ENCODE results near the gene STK38. TPM values are rescaled to one million over a fixed set of nuclear protein-coding genes. Genes with fewer than 3 reads are reported as not detected.

STK38 gene
- total RNA-seq, 4 donors from 2014 or later = 20.5 to 51.0 (median 40.6) TPM

DNA sequence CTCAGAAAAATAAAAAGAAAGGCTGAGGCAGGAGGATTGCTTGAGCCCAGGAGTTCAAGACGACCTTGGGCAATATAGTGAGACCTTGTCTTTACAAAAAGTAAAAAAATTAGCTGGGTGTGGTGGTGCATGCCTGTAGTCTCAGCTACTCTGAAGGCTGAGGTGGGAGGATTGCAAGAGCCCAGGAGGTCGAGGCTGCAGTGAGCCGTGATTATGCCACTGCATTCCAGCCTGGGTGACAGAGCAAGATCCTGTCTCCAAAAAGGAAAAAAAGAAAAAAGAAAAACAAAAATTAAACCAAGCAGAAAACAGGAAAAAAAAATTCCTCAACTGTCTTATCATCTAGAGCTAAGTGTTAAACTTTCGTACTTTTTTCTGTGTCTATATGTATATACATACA, 34.4 kb upstream of the STK38 start:
- 69 to 81% methylated on average over 2 to 4 of the region's 4 CpGs for WGBS, 2 donors (ENCODE audit: low coverage in 1 of 2)
- H3K4me3 ChIP-seq = no peak overlapping the region
- peaks cover 0 to 39% (median 11%) of the 10 kb centered on the region in 3 donors for H3K4me1 ChIP-seq
- H3K9me3 ChIP-seq = no peaks in the 10 kb centered on the region
- ATAC-seq = no peak
- H3K27ac ChIP-seq = peak overlapping the region in 1 of 4 donors; percentile 84
- no peaks in the 10 kb centered on the region for H3K36me3 ChIP-seq
- TF ChIP-seq, protein P1, sequence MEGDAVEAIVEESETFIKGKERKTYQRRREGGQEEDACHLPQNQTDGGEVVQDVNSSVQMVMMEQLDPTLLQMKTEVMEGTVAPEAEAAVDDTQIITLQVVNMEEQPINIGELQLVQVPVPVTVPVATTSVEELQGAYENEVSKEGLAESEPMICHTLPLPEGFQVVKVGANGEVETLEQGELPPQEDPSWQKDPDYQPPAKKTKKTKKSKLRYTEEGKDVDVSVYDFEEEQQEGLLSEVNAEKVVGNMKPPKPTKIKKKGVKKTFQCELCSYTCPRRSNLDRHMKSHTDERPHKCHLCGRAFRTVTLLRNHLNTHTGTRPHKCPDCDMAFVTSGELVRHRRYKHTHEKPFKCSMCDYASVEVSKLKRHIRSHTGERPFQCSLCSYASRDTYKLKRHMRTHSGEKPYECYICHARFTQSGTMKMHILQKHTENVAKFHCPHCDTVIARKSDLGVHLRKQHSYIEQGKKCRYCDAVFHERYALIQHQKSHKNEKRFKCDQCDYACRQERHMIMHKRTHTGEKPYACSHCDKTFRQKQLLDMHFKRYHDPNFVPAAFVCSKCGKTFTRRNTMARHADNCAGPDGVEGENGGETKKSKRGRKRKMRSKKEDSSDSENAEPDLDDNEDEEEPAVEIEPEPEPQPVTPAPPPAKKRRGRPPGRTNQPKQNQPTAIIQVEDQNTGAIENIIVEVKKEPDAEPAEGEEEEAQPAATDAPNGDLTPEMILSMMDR (IDR thresholded peaks at IDR 0.05) = no peak
- TF ChIP-seq POLR2A (IDR thresholded peaks at IDR 0.05) = no peak
- no peak for TF ChIP-seq POLR2AphosphoS5 (IDR thresholded peaks at IDR 0.05)
- no peak for TF ChIP-seq EP300 (IDR thresholded peaks at IDR 0.05)
- no peaks in the 10 kb centered on the region for H3K27me3 ChIP-seq

DNA sequence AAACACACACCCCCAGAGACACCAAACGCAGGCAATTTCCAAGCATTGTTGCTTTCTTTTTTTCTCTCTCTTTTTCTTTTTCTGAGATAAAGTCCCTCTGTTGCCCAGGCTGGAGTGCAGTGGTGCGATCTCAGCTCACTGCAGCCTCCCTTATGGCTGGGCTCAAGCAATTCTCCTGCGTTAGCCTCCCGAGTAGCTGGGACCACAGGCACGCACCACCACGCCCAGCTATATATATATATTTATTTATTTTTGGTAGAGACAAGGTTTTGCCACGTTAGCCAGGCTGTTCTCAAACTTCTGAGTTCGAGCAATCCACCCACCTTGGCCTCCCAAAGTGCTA, 32.9 kb upstream of the STK38 start:
- TF ChIP-seq, protein P1 (IDR thresholded peaks at IDR 0.05) = no peak
- TF ChIP-seq EP300 (IDR thresholded peaks at IDR 0.05) = no peak
- TF ChIP-seq POLR2AphosphoS5 (IDR thresholded peaks at IDR 0.05) = no peak
- no peak for TF ChIP-seq POLR2A (IDR thresholded peaks at IDR 0.05)
- Histone ChIP-seq H3K36me3 (no peaks in the 10 kb centered on the region), H3K4me3 (peak overlapping the region in 1 of 2 donors; percentile 12), H3K4me1 (peaks cover 0 to 39% (median 11%) of the 10 kb centered on the region in 3 donors), H3K9me3 (no peaks in the 10 kb centered on the region), H3K27ac (peak overlapping the region; percentile 73 to 85 (median 84)), H3K27me3 (no peaks in the 10 kb centered on the region)
- no peak for ATAC-seq
- WGBS, 2 donors (ENCODE audit: low coverage in 1 of 2) = 74% methylated on average over 8 of the region's 8 CpGs; no CpG with 5 or more reads in 1 of the 2 donors

DNA sequence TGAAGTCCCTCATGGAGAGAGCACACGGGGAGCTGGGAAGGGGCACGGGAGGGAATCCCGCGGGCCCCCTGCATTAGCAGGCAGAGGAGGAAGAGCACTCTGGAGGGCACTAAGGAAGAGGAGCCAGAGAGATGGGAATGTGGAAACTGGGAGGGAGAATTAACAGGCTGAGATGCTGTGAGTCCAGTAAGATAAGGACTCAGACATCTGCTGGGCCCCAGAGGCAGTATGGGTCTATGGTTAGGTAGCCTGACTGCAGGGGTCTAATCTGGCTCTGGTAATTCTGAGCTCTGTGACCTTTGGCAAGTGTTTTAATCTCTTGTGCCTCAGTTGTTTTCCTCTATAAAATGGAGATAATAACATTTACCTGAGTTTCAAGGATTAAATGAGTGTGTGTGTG, 31.2 kb upstream of the STK38 start:
- 88 to 91% methylated on average over 4 of the region's 4 CpGs for WGBS, 2 donors (ENCODE audit: low coverage in 1 of 2)
- Histone ChIP-seq H3K27ac (peak overlapping the region; percentile 72 to 85 (median 78)), H3K27me3 (no peaks in the 10 kb centered on the region), H3K36me3 (no peaks in the 10 kb centered on the region), H3K9me3 (no peaks in the 10 kb centered on the region), H3K4me1 (peaks cover 0 to 39% (median 11%) of the 10 kb centered on the region in 3 donors), H3K4me3 (no peak overlapping the region)
- TF ChIP-seq, protein P1 (IDR thresholded peaks at IDR 0.05) = no peak
- TF ChIP-seq EP300 (IDR thresholded peaks at IDR 0.05) = no peak
- TF ChIP-seq POLR2A (IDR thresholded peaks at IDR 0.05) = no peak
- TF ChIP-seq POLR2AphosphoS5 (IDR thresholded peaks at IDR 0.05) = no peak
- no peak for ATAC-seq

DNA sequence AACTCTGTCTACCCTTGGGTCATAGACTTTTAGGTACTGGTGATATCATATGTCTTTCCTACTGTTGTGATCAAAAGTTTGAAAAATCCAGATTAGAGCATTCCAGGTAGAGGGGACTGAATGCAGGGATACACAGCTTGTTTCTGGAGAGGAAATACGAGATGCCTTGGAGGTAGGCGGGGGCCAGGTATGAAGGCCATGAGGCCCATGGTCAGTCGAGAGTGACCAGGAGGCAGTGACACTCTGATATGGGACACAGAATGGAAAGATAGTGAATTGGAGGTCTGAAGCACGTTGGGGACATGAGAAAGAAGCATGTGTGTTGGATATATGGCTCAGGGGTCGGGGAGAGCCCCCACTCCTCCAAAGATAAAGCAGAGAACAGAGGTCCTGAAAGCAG, 30.8 kb upstream of the STK38 start:
- no peaks in the 10 kb centered on the region for H3K27me3 ChIP-seq
- no peaks in the 10 kb centered on the region for H3K9me3 ChIP-seq
- H3K4me1 ChIP-seq = peaks cover 0 to 39% (median 11%) of the 10 kb centered on the region in 3 donors
- peak overlapping the region; percentile 72 to 85 (median 78) for H3K27ac ChIP-seq
- no peaks in the 10 kb centered on the region for H3K36me3 ChIP-seq
- ATAC-seq = no peak
- 81 to 94% methylated on average over 4 to 5 of the region's 5 CpGs for WGBS, 2 donors (ENCODE audit: low coverage in 1 of 2)
- no peak overlapping the region for H3K4me3 ChIP-seq
- TF ChIP-seq EP300 (IDR thresholded peaks at IDR 0.05) (no peak), POLR2AphosphoS5 (IDR thresholded peaks at IDR 0.05) (no peak), POLR2A (IDR thresholded peaks at IDR 0.05) (no peak)
- TF ChIP-seq, protein P1 (IDR thresholded peaks at IDR 0.05) = no peak

DNA sequence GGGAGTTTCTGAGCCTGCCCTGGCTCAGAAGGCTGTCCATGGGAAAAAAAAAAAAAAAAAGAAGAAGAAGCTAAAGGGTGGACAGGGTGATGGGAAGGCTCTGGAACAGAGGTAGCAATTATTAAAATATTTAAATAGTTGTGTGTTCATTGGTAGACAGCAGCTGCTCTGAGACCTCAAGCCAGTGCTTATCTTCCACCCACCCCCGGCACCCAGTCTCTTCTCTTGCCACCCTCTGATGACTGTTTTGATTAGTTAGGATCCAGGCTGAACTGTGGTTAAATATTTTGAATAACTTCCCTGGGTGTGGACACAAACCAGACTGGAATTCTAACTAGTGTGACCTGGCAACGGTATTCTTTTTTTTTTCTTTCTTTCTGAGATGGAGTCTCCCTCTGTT, 30.0 kb upstream of the STK38 start:
- Histone ChIP-seq H3K4me1 (peaks cover 0 to 39% (median 11%) of the 10 kb centered on the region in 3 donors), H3K4me3 (no peak overlapping the region), H3K36me3 (no peaks in the 10 kb centered on the region), H3K9me3 (no peaks in the 10 kb centered on the region), H3K27me3 (no peaks in the 10 kb centered on the region), H3K27ac (peak overlapping the region in 3 of 4 donors; percentile 72 to 85 (median 84))
- peak; percentile 46 for ATAC-seq
- 15 to 33% methylated on average over 2 of the region's 2 CpGs for WGBS, 2 donors (ENCODE audit: low coverage in 1 of 2)
- TF ChIP-seq, protein P1 (IDR thresholded peaks at IDR 0.05) = no peak
- no peak for TF ChIP-seq EP300 (IDR thresholded peaks at IDR 0.05)

All from gastroesophageal sphincter (tissue), 4 donors.